Mesenchymal stem cell (in vitro differentiated cells and primary cell): Measurements from ENCODE around the gene GFOD2.

Source experiments
- DNase-seq: peaks from one replicate; pipeline ENCODE4 v3.0.0-alpha.2; 2013
- H2AFZ ChIP-seq: one replicate; pipeline ENCODE4 v1.6.1; 2013; ENCODE audit warnings: low read depth, mild to moderate bottlenecking, control low read depth, inconsistent platforms, low read length, moderate library complexity
- H2AK5ac ChIP-seq: 2 replicates; pipeline ENCODE4 v1.6.1; 2013; ENCODE audit warnings: low read length, moderate library complexity, mild to moderate bottlenecking, inconsistent platforms; ENCODE audit not compliant: severe bottlenecking
- H2BK120ac ChIP-seq: one replicate; pipeline ENCODE4 v1.6.1; 2013; ENCODE audit warnings: low read depth, mild to moderate bottlenecking, inconsistent platforms, low read length, moderate library complexity
- H2BK12ac ChIP-seq, 2 experiments: one replicate each; pipeline ENCODE4 v1.6.1; 2013; ENCODE audit warnings: inconsistent platforms in 2 of 2, low read length in 2 of 2, mild to moderate bottlenecking in 2 of 2, moderate library complexity in 2 of 2, control low read depth in 1 of 2
- H2BK15ac ChIP-seq: one replicate; pipeline ENCODE4 v1.6.1; 2013; ENCODE audit warnings: mild to moderate bottlenecking, low read depth, inconsistent platforms; ENCODE audit not compliant: poor library complexity, severe bottlenecking
- H2BK5ac ChIP-seq: 2 replicates; pipeline ENCODE4 v1.6.1; 2013; ENCODE audit warnings: low read depth, mild to moderate bottlenecking, low read length, control low read depth, inconsistent platforms; ENCODE audit not compliant: poor library complexity, severe bottlenecking
- H3K14ac ChIP-seq, 2 experiments: one replicate each; pipeline ENCODE4 v1.6.1; 2013; ENCODE audit warnings: inconsistent platforms in 2 of 2, low read length in 2 of 2, control low read depth in 1 of 2, mild to moderate bottlenecking in 1 of 2, moderate library complexity in 1 of 2
- H3K18ac ChIP-seq, 2 experiments: one replicate each; pipeline ENCODE4 v1.6.1; 2013; ENCODE audit warnings: inconsistent platforms in 2 of 2, low read length in 2 of 2, control low read depth in 1 of 2, low read depth in 1 of 2, mild to moderate bottlenecking in 1 of 2
- H3K23ac ChIP-seq, 2 experiments: one replicate each; pipeline ENCODE4 v1.6.1; 2013; ENCODE audit warnings: inconsistent platforms in 2 of 2, low read length in 2 of 2, mild to moderate bottlenecking in 2 of 2, moderate library complexity in 2 of 2, control low read depth in 1 of 2
- H3K27ac ChIP-seq: 2 replicates; pipeline ENCODE4 v1.5.1; 2013; ENCODE audit warnings: mild to moderate bottlenecking, moderate library complexity, low read length, control low read depth, inconsistent platforms; ENCODE audit not compliant: poor library complexity, severe bottlenecking
- H3K27me3 ChIP-seq, 2 experiments: 2 replicates each; pipeline versions ENCODE4 v1.6.1 to v1.7.0; 2013; ENCODE audit warnings: low read length in 2 of 2, mild to moderate bottlenecking in 2 of 2, moderate library complexity in 2 of 2, control low read depth in 1 of 2, inconsistent platforms in 1 of 2; ENCODE audit not compliant: control insufficient read depth in 1 of 2, insufficient read depth in 1 of 2
- H3K36me3 ChIP-seq, 2 experiments: 2 replicates each; pipeline versions ENCODE4 v1.6.1 to v1.7.0; 2013; ENCODE audit warnings: low read length in 2 of 2, control low read depth in 1 of 2, inconsistent platforms in 1 of 2, low read depth in 1 of 2, mild to moderate bottlenecking in 1 of 2; ENCODE audit not compliant: insufficient read depth in 2 of 2, control insufficient read depth in 1 of 2
- H3K4ac ChIP-seq, 2 experiments: one replicate each; pipeline ENCODE4 v1.6.1; 2013; ENCODE audit warnings: inconsistent platforms in 2 of 2, low read length in 2 of 2, mild to moderate bottlenecking in 2 of 2, moderate library complexity in 2 of 2, control low read depth in 1 of 2, low read depth in 1 of 2
- H3K4me1 ChIP-seq: 2 replicates; pipeline ENCODE4 v1.6.1; 2013; ENCODE audit warnings: low read depth, low read length, control low read depth; ENCODE audit not compliant: control insufficient read depth, insufficient read depth
- H3K4me2 ChIP-seq: 2 replicates; pipeline ENCODE4 v1.6.1; 2013; ENCODE audit warnings: low read length, mild to moderate bottlenecking, inconsistent platforms; ENCODE audit not compliant: poor library complexity, severe bottlenecking
- H3K4me3 ChIP-seq, 2 experiments: 2 replicates each; pipeline versions ENCODE4 v1.5.1 to v1.7.0; 2013; ENCODE audit warnings: low read length in 2 of 2, mild to moderate bottlenecking in 2 of 2, control low read depth in 1 of 2, low read depth in 1 of 2; ENCODE audit not compliant: insufficient read depth in 1 of 2
- H3K79me1 ChIP-seq: replicated peaks from 2 replicates; pipeline ENCODE4 v1.6.1; 2013; ENCODE audit warnings: mild to moderate bottlenecking, control low read depth, low read length, inconsistent platforms; ENCODE audit not compliant: poor library complexity, severe bottlenecking
- H3K9ac ChIP-seq: 2 replicates; pipeline ENCODE4 v1.7.0; 2013; ENCODE audit warnings: mild to moderate bottlenecking, low read length, moderate library complexity
- H3K9me3 ChIP-seq: 2 replicates; pipeline ENCODE4 v1.7.0; 2013; ENCODE audit warnings: mild to moderate bottlenecking, low read length; ENCODE audit not compliant: control insufficient read depth
- H4K8ac ChIP-seq: one replicate; pipeline ENCODE4 v1.6.1; 2013; ENCODE audit warnings: inconsistent platforms, mild to moderate bottlenecking, low read length, moderate library complexity
- H4K91ac ChIP-seq: one replicate; pipeline ENCODE4 v1.6.1; 2013; ENCODE audit warnings: mild to moderate bottlenecking, low read length, inconsistent platforms
- WGBS: methylation state at CpG from one replicate; pipeline ENCODE4 v1.1.7; 2013; ENCODE audit warnings: mixed read lengths; 5-methylcytosine and 5-hydroxymethylcytosine counted together

GFOD2 gene

DNA sequence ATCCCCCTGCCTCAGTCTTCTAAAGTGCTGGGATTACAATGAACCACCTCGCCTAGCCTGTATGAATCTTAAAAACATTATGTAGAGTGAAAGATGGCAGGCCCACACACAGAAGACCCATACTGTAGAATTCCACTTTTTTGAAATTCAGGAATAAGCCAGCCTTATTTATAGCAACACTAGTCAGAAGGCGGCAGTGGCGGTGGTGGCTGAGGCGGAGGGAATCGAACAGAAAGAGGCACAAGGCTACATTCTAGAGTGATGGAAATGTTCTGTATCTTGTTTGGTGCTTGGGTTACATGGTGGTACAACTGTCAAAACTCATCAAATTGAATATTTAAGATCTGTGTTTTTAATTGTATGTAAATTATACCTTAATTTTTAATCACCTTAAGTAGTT lies 11.3 kb downstream of the GFOD2 start:
- Histone ChIP-seq H4K8ac (no peak overlapping the region), H2BK120ac (no peak overlapping the region), H3K79me1 (peaks cover 16% of the 10 kb centered on the region), H3K36me3 (peaks cover 0 to 4% of the 10 kb centered on the region in 2 experiments), H3K14ac (no peak overlapping the region), H3K4me1 (no peaks in the 10 kb centered on the region), H2BK12ac (no peak overlapping the region), H2AK5ac (no peak overlapping the region), H3K4me2 (no peak overlapping the region), H3K18ac (no peak overlapping the region), H3K27ac (no peak overlapping the region), H3K9me3 (no peaks in the 10 kb centered on the region), H3K9ac (no peak overlapping the region), H2AFZ (no peak overlapping the region), H3K4me3 (no peak overlapping the region), H2BK5ac (no peak overlapping the region), H4K91ac (no peak overlapping the region), H3K4ac (no peak overlapping the region), H2BK15ac (no peak overlapping the region), H3K27me3 (no peaks in the 10 kb centered on the region), H3K23ac (no peak overlapping the region)
- WGBS, result 98% methylated on average over 5 of the region's 5 CpGs
- no peak for DNase-seq

DNA sequence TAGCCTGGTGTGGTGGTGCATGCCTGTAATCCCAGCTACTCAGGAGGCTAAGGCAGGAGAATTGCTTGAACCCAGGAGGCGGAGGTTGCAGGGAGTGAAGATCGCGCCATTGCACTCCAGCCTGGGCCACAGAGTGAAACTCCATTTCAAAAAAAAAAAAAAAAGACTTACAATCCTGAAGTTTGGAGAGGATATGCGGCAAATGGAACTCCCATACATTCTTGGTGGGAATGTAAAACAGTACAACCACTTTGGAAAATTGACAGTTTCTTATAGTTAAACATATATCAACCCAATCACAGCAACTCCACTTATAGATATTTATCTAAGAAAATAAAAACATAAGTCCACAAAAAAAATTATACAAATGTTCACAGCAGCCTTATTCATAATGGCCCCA lies 11.9 kb downstream of the GFOD2 start:
- Histone ChIP-seq H2BK120ac (no peak overlapping the region), H3K18ac (no peak overlapping the region), H3K4me1 (no peaks in the 10 kb centered on the region), H3K36me3 (peaks cover 0 to 4% of the 10 kb centered on the region in 2 experiments), H2BK15ac (no peak overlapping the region), H2BK12ac (no peak overlapping the region), H3K4ac (no peak overlapping the region), H3K27me3 (no peaks in the 10 kb centered on the region), H3K14ac (no peak overlapping the region), H3K27ac (no peak overlapping the region), H2BK5ac (no peak overlapping the region), H4K91ac (no peak overlapping the region), H3K4me3 (no peak overlapping the region), H2AK5ac (no peak overlapping the region), H3K23ac (no peak overlapping the region), H3K9me3 (no peaks in the 10 kb centered on the region), H4K8ac (no peak overlapping the region), H2AFZ (no peak overlapping the region), H3K9ac (no peak overlapping the region), H3K79me1 (peaks cover 16% of the 10 kb centered on the region), H3K4me2 (no peak overlapping the region)
- no peak for DNase-seq
- WGBS, result 100% methylated on average over 3 of the region's 4 CpGs

DNA sequence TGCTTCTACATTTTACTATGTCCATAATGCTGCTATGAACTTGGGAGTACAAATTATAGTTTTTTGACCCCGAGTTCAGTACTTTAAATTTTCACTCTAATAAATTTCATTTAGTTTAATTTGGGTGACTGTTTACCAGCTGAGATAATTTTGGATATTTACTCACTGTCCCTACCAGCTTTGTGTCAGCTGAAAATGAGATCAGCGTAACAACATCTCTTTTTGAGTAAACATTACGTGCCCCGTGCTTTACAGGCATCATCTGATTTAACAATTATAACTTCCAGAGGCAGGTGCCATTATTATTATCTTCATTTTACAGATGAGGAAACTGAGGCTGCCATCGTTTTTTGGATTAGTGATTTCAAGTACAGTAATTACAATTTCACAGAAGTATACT lies 15.0 kb downstream of the GFOD2 start:
- Histone ChIP-seq H3K4ac (no peak overlapping the region), H2AK5ac (no peak overlapping the region), H3K27me3 (no peaks in the 10 kb centered on the region), H3K18ac (no peak overlapping the region), H4K91ac (no peak overlapping the region), H3K4me1 (no peaks in the 10 kb centered on the region), H3K27ac (no peak overlapping the region), H3K14ac (no peak overlapping the region), H2BK120ac (no peak overlapping the region), H2BK12ac (no peak overlapping the region), H4K8ac (no peak overlapping the region), H2AFZ (no peak overlapping the region), H3K4me3 (no peak overlapping the region), H2BK15ac (no peak overlapping the region), H2BK5ac (no peak overlapping the region), H3K9ac (no peak overlapping the region), H3K4me2 (no peak overlapping the region), H3K36me3 (peaks cover 4 to 8% of the 10 kb centered on the region in 2 experiments), H3K23ac (no peak overlapping the region), H3K79me1 (peaks cover 24% of the 10 kb centered on the region), H3K9me3 (no peaks in the 10 kb centered on the region)
- no peak for DNase-seq
- WGBS, result 100% methylated on average over 3 of the region's 5 CpGs

DNA sequence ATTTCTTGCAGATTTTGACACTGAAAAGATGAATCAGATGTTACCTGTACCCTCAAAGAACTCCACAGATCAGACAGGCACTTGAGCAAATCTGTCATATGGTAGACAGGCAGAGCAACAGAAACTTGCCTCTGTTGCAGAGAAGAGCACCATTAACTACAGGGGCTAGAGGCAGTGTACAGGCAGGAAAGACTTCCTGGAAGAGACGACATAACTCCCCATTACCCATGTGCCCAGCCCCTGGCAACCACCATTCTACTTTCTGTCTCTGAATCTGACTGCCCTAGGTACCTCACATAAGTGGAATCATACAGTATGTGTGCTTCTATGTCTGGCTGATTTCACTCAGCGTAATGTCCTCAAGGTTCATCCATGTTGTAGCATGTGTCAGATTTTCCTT lies 15.5 kb downstream of the GFOD2 start:
- Histone ChIP-seq H2BK15ac (no peak overlapping the region), H3K18ac (no peak overlapping the region), H4K8ac (no peak overlapping the region), H3K9me3 (no peaks in the 10 kb centered on the region), H3K23ac (no peak overlapping the region), H3K9ac (no peak overlapping the region), H3K36me3 (peaks cover 7 to 11% of the 10 kb centered on the region in 2 experiments), H3K14ac (peak overlapping the region in 1 of 2 experiments; percentile 26), H3K27ac (no peak overlapping the region), H2AK5ac (no peak overlapping the region), H2BK12ac (no peak overlapping the region), H3K79me1 (peaks cover 24% of the 10 kb centered on the region), H2BK5ac (no peak overlapping the region), H3K4me2 (no peak overlapping the region), H2BK120ac (no peak overlapping the region), H2AFZ (no peak overlapping the region), H4K91ac (no peak overlapping the region), H3K4ac (no peak overlapping the region), H3K4me3 (no peak overlapping the region), H3K27me3 (no peaks in the 10 kb centered on the region), H3K4me1 (no peaks in the 10 kb centered on the region)
- DNase-seq, result no peak
- WGBS, result 96% methylated on average over 2 of the region's 2 CpGs
